ENCODE measurements around the gene CSNK1G1. TPM values are rescaled to one million over a fixed set of nuclear protein-coding genes. Genes with fewer than 3 reads are reported as not detected.
"Not testable (repeated sequence)": the region's sequence is repeated elsewhere in the genome, so short reads cannot be mapped to it uniquely, and the experiment has no call there.

The CSNK1G1 gene
- total RNA-seq, 2 experiments from 2014 or later: 16.7 to 20.4 TPM

GRCh38 chr15:64125978-64126377 lies 230.0 kb downstream of the CSNK1G1 start:
- intact Hi-C loops (cut with micrococcal nuclease): no loop called here
- Mint-ChIP-seq H3K27me3 (no peaks in the 10 kb centered on the region), H3K9me3 (no peaks in the 10 kb centered on the region), H3K4me3 (no peak overlapping the region), H3K36me3 (ENCODE audit: low read depth) (peaks cover 33% of the 10 kb centered on the region), H3K27ac (no peak overlapping the region), H3K4me1 (ENCODE audit: low read depth) (no peaks in the 10 kb centered on the region)
- ATAC-seq (no peak), DNase-seq (no peak)
- CTCF ChIA-PET: interaction anchor here (1.1 to 1.6 kb wide), 2 partner anchors 27 to 28 kb away, joined by 3 to 4 read pairs; no protein-coding TSS in a partner anchor
- POLR2A ChIA-PET: interaction anchor here (1.1 kb wide), 1 partner anchor 27 kb away, joined by 3 read pairs; no protein-coding TSS in a partner anchor
- TF ChIP-seq CTCF (IDR thresholded peaks at IDR 0.05): no peak

GRCh38 chr15:64122936-64123351 lies 233.0 kb downstream of the CSNK1G1 start:
- CTCF ChIA-PET: interaction anchor here (0.9 to 1.5 kb wide), 2 partner anchors 24 kb away, joined by 3 to 4 read pairs; no protein-coding TSS in a partner anchor
- POLR2A ChIA-PET: interaction anchor here (1.1 kb wide), 1 partner anchor 568 kb away, joined by 3 read pairs; no protein-coding TSS in a partner anchor
- H3K9me3 Mint-ChIP-seq: no peaks in the 10 kb centered on the region
- no peaks in the 10 kb centered on the region for H3K4me1 Mint-ChIP-seq (ENCODE audit: low read depth)
- no peak overlapping the region for H3K4me3 Mint-ChIP-seq
- peaks cover 41% of the 10 kb centered on the region for H3K36me3 Mint-ChIP-seq (ENCODE audit: low read depth)
- TF ChIP-seq CTCF (IDR thresholded peaks at IDR 0.05): no peak
- no peak for ATAC-seq
- DNase-seq: no peak
- H3K27me3 Mint-ChIP-seq: no peaks in the 10 kb centered on the region
- intact Hi-C loops (cut with micrococcal nuclease): no loop called here
- no peak overlapping the region for H3K27ac Mint-ChIP-seq

- ATAC-seq: no peak
- Mint-ChIP-seq H3K27me3 (no peaks in the 10 kb centered on the region), H3K9me3 (no peaks in the 10 kb centered on the region), H3K4me1 (ENCODE audit: low read depth) (no peaks in the 10 kb centered on the region), H3K4me3 (no peak overlapping the region), H3K36me3 (ENCODE audit: low read depth) (peaks cover 39% of the 10 kb centered on the region), H3K27ac (no peak overlapping the region)
- intact Hi-C loops (cut with micrococcal nuclease): no loop called here
- CTCF ChIA-PET: interaction anchor here (0.9 to 1.8 kb wide), 3 partner anchors 11 to 25 kb away, joined by 3 to 4 read pairs (median 4); no protein-coding TSS in a partner anchor
- no peak for TF ChIP-seq CTCF (IDR thresholded peaks at IDR 0.05)
- POLR2A ChIA-PET: interaction anchor here (1.1 kb wide), 1 partner anchor 569 kb away, joined by 3 read pairs; no protein-coding TSS in a partner anchor
- DNase-seq: no peak
Measured at GRCh38 chr15:64122444-64122843, 233.5 kb downstream of the CSNK1G1 start.

DNA sequence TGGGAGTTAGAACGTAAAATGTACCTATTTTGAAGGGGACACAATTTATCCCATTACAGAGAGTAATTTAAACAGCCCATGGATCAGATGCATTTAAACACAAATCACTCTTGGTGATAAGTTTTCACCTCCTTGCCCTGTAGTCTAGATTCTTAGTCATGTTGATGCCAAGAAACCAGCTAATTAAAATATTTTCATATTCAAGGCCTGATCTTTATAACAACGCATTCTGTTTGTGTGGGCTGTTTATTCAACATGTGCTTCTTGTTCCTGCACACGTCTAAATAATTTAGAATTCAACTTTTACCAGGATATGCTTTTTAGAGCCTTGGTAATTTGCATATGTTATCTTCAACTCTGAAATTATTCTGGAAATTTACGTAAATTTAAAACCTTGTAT lies 234.4 kb downstream of the CSNK1G1 start:
- H3K4me1 Mint-ChIP-seq (ENCODE audit: low read depth): no peaks in the 10 kb centered on the region
- H3K4me3 Mint-ChIP-seq: no peak overlapping the region
- H3K27me3 Mint-ChIP-seq: no peaks in the 10 kb centered on the region
- DNase-seq (no peak), ATAC-seq (no peak)
- H3K36me3 Mint-ChIP-seq (ENCODE audit: low read depth): peaks cover 36% of the 10 kb centered on the region
- no peaks in the 10 kb centered on the region for H3K9me3 Mint-ChIP-seq
- intact Hi-C loops (cut with micrococcal nuclease): no loop called here
- no peak for TF ChIP-seq CTCF (IDR thresholded peaks at IDR 0.05)
- ChIA-PET POLR2A (interaction anchor here (1.1 kb wide), 1 partner anchor 570 kb away, joined by 3 read pairs; no protein-coding TSS in a partner anchor), CTCF (interaction anchor here (1.5 to 1.8 kb wide), 2 partner anchors 10 to 26 kb away, joined by 4 read pairs; no protein-coding TSS in a partner anchor)
- H3K27ac Mint-ChIP-seq: no peak overlapping the region

GRCh38 chr15:64120322-64120721 lies 235.7 kb downstream of the CSNK1G1 start:
- H3K4me3 Mint-ChIP-seq, DNase-seq: not testable (repeated sequence)

More at GRCh38 chr15:64120322-64120721, 235.7 kb downstream of the CSNK1G1 start:
- peaks cover 31% of the 10 kb centered on the region for H3K36me3 Mint-ChIP-seq (ENCODE audit: low read depth)
- intact Hi-C loops (cut with micrococcal nuclease); POLR2A ChIA-PET; ATAC-seq; H3K27me3 Mint-ChIP-seq; CTCF ChIA-PET; H3K27ac Mint-ChIP-seq; H3K4me1 Mint-ChIP-seq (ENCODE audit: low read depth); H3K9me3 Mint-ChIP-seq: not testable (repeated sequence)

Measured in activated CD8-positive, alpha-beta T cell treated with anti-CD3 and anti-CD28 coated beads for 36 hours (primary cell).